HEK293 (cell line): ENCODE measurements around the gene TSPO.

Experiments used
- FEZF1 ChIP-seq: fragments of 450-650 bp; formaldehyde crosslinking; IDR thresholded peaks from 2 replicates; pipeline ENCODE4 v1.5.1; 2016; ENCODE audit warnings: missing biosample characterization, missing genetic modification characterization
- PATZ1 ChIP-seq: fragments of 450-650 bp; formaldehyde crosslinking; IDR thresholded peaks from 2 replicates; pipeline ENCODE4 v1.5.1; 2016; ENCODE audit warnings: missing biosample characterization, missing genetic modification characterization
- PBX3 ChIP-seq: sonication (generic); formaldehyde crosslinking; IDR thresholded peaks from 2 replicates; pipeline ENCODE4 v1.8.1; 2022; ENCODE audit warnings: mild to moderate bottlenecking, moderate library complexity, missing genetic modification reagents
- YY2 ChIP-seq: fragments of 450-650 bp; formaldehyde crosslinking; IDR thresholded peaks from 2 replicates; pipeline ENCODE4 v1.5.1; 2016; ENCODE audit warnings: missing biosample characterization, missing genetic modification characterization
- ZBTB21 ChIP-seq: fragments of 450-650 bp; formaldehyde crosslinking; IDR thresholded peaks from 2 replicates; pipeline ENCODE4 v1.5.1; 2017; ENCODE audit warnings: missing biosample characterization, missing genetic modification characterization
- ZNF112 ChIP-seq: fragments of 450-650 bp; formaldehyde crosslinking; IDR thresholded peaks from 2 replicates; pipeline ENCODE4 v1.5.0; 2017; ENCODE audit warnings: missing biosample characterization, missing genetic modification characterization
- ZNF660 ChIP-seq: fragments of 450-650 bp; IDR thresholded peaks from 2 replicates; pipeline ENCODE4 v1.5.1; 2018; ENCODE audit warnings: missing biosample characterization, mild to moderate bottlenecking, missing genetic modification characterization
- TF ChIP-seq, protein P1 (sequence below): fragments of 450-650 bp; formaldehyde crosslinking; IDR thresholded peaks from 2 replicates; pipeline ENCODE4 v1.5.1; 2016; ENCODE audit warnings: missing biosample characterization, missing genetic modification characterization
- TF ChIP-seq, protein P2 (sequence below): fragments of 450-650 bp; formaldehyde crosslinking; IDR thresholded peaks from 2 replicates; pipeline ENCODE4 v1.5.1; 2017; ENCODE audit warnings: missing biosample characterization, missing genetic modification characterization
- TF ChIP-seq, protein P3 (sequence below): fragments of 450-650 bp; formaldehyde crosslinking; IDR thresholded peaks from 2 replicates; pipeline ENCODE4 v1.5.1; 2016; ENCODE audit warnings: missing biosample characterization, missing genetic modification characterization, borderline replicate concordance
- TF ChIP-seq, protein P4 (sequence below): fragments of 450-650 bp; formaldehyde crosslinking; IDR thresholded peaks from 2 replicates; pipeline ENCODE4 v1.5.1; 2016; ENCODE audit warnings: missing biosample characterization, missing genetic modification characterization
- TF ChIP-seq, protein P5 (sequence below): fragments of 450-650 bp; formaldehyde crosslinking; IDR thresholded peaks from 2 replicates; pipeline ENCODE4 v1.5.1; 2016; ENCODE audit warnings: missing biosample characterization, missing genetic modification characterization, low read depth
- TF ChIP-seq, protein P6 (sequence below): fragments of 450-650 bp; formaldehyde crosslinking; IDR thresholded peaks from 2 replicates; pipeline ENCODE4 v1.5.1; 2016; ENCODE audit warnings: missing biosample characterization, missing genetic modification characterization
- TF ChIP-seq, protein P7 (sequence below): fragments of 450-650 bp; formaldehyde crosslinking; IDR thresholded peaks from 2 replicates; pipeline ENCODE4 v1.5.1; 2016; ENCODE audit warnings: missing biosample characterization, missing genetic modification characterization

DNA sequence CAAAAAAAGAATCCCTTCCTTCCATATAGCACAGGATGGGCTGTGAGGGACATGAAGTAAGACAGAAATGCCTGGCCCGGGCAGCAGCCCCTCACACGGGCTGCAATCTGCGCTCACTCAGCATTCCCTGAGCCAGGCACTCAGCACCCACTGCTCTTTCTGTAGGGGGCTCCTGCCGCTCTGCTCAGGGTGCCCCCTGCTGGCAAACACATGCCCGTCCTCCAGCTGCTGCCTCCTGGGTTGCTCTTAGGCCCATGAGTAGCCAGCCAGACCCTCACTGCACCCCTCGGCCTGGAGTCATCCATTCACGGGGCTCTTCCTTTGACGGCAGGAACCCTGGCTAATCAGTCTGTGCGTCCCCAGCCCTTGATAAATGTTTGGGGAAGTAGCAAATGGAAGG, 15.1 kb upstream of the TSPO start:
- TF ChIP-seq PBX3 (CRISPR knock-in tag) (no peak), PATZ1 (no peak), ZNF112 (tag by site-specific recombination) (no peak), FEZF1 (no peak), ZNF660 (tag by site-specific recombination) (no peak), YY2 (tag by site-specific recombination) (no peak), ZBTB21 (tag by site-specific recombination) (no peak)
- TF ChIP-seq, protein P1, sequence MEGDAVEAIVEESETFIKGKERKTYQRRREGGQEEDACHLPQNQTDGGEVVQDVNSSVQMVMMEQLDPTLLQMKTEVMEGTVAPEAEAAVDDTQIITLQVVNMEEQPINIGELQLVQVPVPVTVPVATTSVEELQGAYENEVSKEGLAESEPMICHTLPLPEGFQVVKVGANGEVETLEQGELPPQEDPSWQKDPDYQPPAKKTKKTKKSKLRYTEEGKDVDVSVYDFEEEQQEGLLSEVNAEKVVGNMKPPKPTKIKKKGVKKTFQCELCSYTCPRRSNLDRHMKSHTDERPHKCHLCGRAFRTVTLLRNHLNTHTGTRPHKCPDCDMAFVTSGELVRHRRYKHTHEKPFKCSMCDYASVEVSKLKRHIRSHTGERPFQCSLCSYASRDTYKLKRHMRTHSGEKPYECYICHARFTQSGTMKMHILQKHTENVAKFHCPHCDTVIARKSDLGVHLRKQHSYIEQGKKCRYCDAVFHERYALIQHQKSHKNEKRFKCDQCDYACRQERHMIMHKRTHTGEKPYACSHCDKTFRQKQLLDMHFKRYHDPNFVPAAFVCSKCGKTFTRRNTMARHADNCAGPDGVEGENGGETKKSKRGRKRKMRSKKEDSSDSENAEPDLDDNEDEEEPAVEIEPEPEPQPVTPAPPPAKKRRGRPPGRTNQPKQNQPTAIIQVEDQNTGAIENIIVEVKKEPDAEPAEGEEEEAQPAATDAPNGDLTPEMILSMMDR (tag by site-specific recombination): peak; percentile 60
- TF ChIP-seq, protein P2, sequence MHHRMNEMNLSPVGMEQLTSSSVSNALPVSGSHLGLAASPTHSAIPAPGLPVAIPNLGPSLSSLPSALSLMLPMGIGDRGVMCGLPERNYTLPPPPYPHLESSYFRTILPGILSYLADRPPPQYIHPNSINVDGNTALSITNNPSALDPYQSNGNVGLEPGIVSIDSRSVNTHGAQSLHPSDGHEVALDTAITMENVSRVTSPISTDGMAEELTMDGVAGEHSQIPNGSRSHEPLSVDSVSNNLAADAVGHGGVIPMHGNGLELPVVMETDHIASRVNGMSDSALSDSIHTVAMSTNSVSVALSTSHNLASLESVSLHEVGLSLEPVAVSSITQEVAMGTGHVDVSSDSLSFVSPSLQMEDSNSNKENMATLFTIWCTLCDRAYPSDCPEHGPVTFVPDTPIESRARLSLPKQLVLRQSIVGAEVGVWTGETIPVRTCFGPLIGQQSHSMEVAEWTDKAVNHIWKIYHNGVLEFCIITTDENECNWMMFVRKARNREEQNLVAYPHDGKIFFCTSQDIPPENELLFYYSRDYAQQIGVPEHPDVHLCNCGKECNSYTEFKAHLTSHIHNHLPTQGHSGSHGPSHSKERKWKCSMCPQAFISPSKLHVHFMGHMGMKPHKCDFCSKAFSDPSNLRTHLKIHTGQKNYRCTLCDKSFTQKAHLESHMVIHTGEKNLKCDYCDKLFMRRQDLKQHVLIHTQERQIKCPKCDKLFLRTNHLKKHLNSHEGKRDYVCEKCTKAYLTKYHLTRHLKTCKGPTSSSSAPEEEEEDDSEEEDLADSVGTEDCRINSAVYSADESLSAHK: no peak
- TF ChIP-seq, protein P3, sequence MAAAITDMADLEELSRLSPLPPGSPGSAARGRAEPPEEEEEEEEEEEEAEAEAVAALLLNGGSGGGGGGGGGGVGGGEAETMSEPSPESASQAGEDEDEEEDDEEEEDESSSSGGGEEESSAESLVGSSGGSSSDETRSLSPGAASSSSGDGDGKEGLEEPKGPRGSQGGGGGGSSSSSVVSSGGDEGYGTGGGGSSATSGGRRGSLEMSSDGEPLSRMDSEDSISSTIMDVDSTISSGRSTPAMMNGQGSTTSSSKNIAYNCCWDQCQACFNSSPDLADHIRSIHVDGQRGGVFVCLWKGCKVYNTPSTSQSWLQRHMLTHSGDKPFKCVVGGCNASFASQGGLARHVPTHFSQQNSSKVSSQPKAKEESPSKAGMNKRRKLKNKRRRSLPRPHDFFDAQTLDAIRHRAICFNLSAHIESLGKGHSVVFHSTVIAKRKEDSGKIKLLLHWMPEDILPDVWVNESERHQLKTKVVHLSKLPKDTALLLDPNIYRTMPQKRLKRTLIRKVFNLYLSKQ (tag by site-specific recombination): no peak
- TF ChIP-seq, protein P4, sequence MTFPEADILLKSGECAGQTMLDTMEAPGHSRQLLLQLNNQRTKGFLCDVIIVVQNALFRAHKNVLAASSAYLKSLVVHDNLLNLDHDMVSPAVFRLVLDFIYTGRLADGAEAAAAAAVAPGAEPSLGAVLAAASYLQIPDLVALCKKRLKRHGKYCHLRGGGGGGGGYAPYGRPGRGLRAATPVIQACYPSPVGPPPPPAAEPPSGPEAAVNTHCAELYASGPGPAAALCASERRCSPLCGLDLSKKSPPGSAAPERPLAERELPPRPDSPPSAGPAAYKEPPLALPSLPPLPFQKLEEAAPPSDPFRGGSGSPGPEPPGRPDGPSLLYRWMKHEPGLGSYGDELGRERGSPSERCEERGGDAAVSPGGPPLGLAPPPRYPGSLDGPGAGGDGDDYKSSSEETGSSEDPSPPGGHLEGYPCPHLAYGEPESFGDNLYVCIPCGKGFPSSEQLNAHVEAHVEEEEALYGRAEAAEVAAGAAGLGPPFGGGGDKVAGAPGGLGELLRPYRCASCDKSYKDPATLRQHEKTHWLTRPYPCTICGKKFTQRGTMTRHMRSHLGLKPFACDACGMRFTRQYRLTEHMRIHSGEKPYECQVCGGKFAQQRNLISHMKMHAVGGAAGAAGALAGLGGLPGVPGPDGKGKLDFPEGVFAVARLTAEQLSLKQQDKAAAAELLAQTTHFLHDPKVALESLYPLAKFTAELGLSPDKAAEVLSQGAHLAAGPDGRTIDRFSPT (tag by site-specific recombination): no peak
- TF ChIP-seq, protein P5, sequence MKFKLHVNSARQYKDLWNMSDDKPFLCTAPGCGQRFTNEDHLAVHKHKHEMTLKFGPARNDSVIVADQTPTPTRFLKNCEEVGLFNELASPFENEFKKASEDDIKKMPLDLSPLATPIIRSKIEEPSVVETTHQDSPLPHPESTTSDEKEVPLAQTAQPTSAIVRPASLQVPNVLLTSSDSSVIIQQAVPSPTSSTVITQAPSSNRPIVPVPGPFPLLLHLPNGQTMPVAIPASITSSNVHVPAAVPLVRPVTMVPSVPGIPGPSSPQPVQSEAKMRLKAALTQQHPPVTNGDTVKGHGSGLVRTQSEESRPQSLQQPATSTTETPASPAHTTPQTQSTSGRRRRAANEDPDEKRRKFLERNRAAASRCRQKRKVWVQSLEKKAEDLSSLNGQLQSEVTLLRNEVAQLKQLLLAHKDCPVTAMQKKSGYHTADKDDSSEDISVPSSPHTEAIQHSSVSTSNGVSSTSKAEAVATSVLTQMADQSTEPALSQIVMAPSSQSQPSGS (tag by site-specific recombination): no peak
- TF ChIP-seq, protein P6, sequence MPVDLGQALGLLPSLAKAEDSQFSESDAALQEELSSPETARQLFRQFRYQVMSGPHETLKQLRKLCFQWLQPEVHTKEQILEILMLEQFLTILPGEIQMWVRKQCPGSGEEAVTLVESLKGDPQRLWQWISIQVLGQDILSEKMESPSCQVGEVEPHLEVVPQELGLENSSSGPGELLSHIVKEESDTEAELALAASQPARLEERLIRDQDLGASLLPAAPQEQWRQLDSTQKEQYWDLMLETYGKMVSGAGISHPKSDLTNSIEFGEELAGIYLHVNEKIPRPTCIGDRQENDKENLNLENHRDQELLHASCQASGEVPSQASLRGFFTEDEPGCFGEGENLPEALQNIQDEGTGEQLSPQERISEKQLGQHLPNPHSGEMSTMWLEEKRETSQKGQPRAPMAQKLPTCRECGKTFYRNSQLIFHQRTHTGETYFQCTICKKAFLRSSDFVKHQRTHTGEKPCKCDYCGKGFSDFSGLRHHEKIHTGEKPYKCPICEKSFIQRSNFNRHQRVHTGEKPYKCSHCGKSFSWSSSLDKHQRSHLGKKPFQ: no peak
- TF ChIP-seq, protein P7, sequence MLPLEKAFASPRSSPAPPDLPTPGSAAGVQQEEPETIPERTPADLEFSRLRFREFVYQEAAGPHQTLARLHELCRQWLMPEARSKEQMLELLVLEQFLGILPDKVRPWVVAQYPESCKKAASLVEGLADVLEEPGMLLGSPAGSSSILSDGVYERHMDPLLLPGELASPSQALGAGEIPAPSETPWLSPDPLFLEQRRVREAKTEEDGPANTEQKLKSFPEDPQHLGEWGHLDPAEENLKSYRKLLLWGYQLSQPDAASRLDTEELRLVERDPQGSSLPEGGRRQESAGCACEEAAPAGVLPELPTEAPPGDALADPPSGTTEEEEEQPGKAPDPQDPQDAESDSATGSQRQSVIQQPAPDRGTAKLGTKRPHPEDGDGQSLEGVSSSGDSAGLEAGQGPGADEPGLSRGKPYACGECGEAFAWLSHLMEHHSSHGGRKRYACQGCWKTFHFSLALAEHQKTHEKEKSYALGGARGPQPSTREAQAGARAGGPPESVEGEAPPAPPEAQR (tag by site-specific recombination): no peak
